ENCODE data around the gene HSD17B13. TPM values are rescaled to one million over a fixed set of nuclear protein-coding genes. Genes with fewer than 3 reads are reported as not detected.

HSD17B13 gene
- total RNA-seq (2016; rRNA removed; fragmentation: Illumina TruSeq; extraction: Trizol) (0.04 TPM in 1 of 2 replicates, not detected in the other), polyA plus RNA-seq (2011; rRNA removed) (0.15 and 0.27 TPM in 2 replicates), polyA minus RNA-seq (2011; rRNA and poly(A)+ RNA removed; ENCODE audit: low replicate concordance) (0.07 TPM in 1 of 2 replicates, not detected in the other), Bru-seq, nascent RNA (percentile 30 among the genes with signal in this experiment), BruChase-seq, experiment 1, labeled RNA remaining after a 6-hour chase (percentile 40 among the genes with signal in this experiment), BruChase-seq, experiment 2, labeled RNA remaining after a 2-hour chase (percentile 42 among the genes with signal in this experiment)
- not detected in 2 replicates for total RNA-seq (2016; cell fraction: cytosol; rRNA removed; fragmentation: Illumina TruSeq; extraction: Trizol; ENCODE audit: low read depth)
- 0.07 and 0.11 TPM in 2 replicates for total RNA-seq (2016; cell fraction: insoluble cytoplasmic fraction; rRNA removed; fragmentation: Illumina TruSeq; extraction: Trizol)
- not detected in 2 replicates for total RNA-seq (2016; cell fraction: membrane; rRNA removed; fragmentation: Illumina TruSeq; extraction: Trizol)
- total RNA-seq (2016; cell fraction: nucleus; rRNA removed; fragmentation: Illumina TruSeq; extraction: Trizol) = 0.16 and 0.34 TPM in 2 replicates
- polyA plus RNA-seq (2011; cell fraction: cytosol; rRNA removed) = 0.13 TPM in 2 replicates
- 0.32 and 0.40 TPM in 2 replicates for polyA plus RNA-seq (2011; cell fraction: nucleus; rRNA removed)
- polyA plus RNA-seq (2012) = 0.59 and 1.4 TPM in 2 replicates
- 0.06 TPM in 1 of 2 replicates, not detected in the other for polyA plus RNA-seq (2016; cell fraction: cytosol; fragmentation: Illumina TruSeq; extraction: Trizol; ENCODE audit: low read depth)
- polyA plus RNA-seq (2016; cell fraction: insoluble cytoplasmic fraction; fragmentation: Illumina TruSeq; extraction: Trizol; ENCODE audit: low read depth) = not detected in 2 replicates
- not detected in 2 replicates for polyA plus RNA-seq (2016; cell fraction: membrane; fragmentation: Illumina TruSeq; extraction: Trizol; ENCODE audit: low read depth)
- polyA plus RNA-seq (2016; cell fraction: nucleus; fragmentation: Illumina TruSeq; extraction: Trizol; ENCODE audit: insufficient read depth, low read depth) = 0.53 and 0.68 TPM in 2 replicates
- polyA minus RNA-seq (2011; cell fraction: cytosol; rRNA and poly(A)+ RNA removed) = not detected in 2 replicates
- 0.37 and 0.52 TPM in 2 replicates for polyA minus RNA-seq (2011; cell fraction: nucleus; rRNA and poly(A)+ RNA removed)
- long read RNA-seq, experiment 1 = 0 reads
- long read RNA-seq, experiment 2 = 0 reads

GRCh38 chr4:87322754-87323153 lies at the start of gene HSD17B13:
HSD17B13 (minus strand) TSS chr4:87322882; CDS start chr4:87322841, 41 bp downstream.
- H3K4me2 ChIP-seq (ENCODE audit: low read depth, low read length) = no peak within 1 kb of the TSS
- DNase-seq (ENCODE audit: low spot score) (no peak), FAIRE-seq (no peak), ATAC-seq (no peak)
- no peaks in the 10 kb centered on the region for H3K36me3 ChIP-seq (replicated peaks in 1 of 2; ENCODE audit: control insufficient read depth in 1 of 2, insufficient read depth in 2 of 2, low read length in 2 of 2)
- POLR2A ChIA-PET = no interaction called here
- no peak within 1 kb of the TSS for H2AFZ ChIP-seq (ENCODE audit: low read length)
- no peak within 1 kb of the TSS for H3K27ac ChIP-seq (ENCODE audit: extremely low read length, insufficient read depth, low read length)
- no peaks in the 10 kb centered on the region; a peak in 1 of 5 replicates for H3K27me3 ChIP-seq (ENCODE audit: control insufficient read depth in 1 of 2, insufficient read depth in 2 of 2, low read length in 2 of 2)
- H3K4me1 ChIP-seq (ENCODE audit: insufficient read depth, low read length) = no peaks in the 10 kb centered on the region
- in situ Hi-C loops (cut with HindIII; ENCODE audit: extremely low pct_ligation_motif_present, low pct_unique_long_range_greater_than_20kb) (no loop called here), intact Hi-C loops (cut with micrococcal nuclease; ENCODE audit: unreplicated experiment) (no loop called here)
- H3K9me3 ChIP-seq (ENCODE audit: low read length) = no peaks in the 10 kb centered on the region
- H3K79me2 ChIP-seq (ENCODE audit: insufficient read depth, low read length) = no peaks in the 10 kb centered on the region
- H3K9ac ChIP-seq (ENCODE audit: insufficient read depth, low read depth, low read length) = no peak within 1 kb of the TSS
- 29% methylated on average over 2 of the region's 2 CpGs for WGBS (ENCODE audit: low lambda C conversion rate)
- TF ChIP-seq ZNF251 (CRISPR knock-in tag; IDR thresholded peaks at IDR 0.05) (no peak), AKAP8 (CRISPR knock-in tag; IDR thresholded peaks at IDR 0.05) (no peak), KLF15 (CRISPR knock-in tag; IDR thresholded peaks at IDR 0.05; ENCODE audit: borderline replicate concordance) (no peak), ZFP1 (CRISPR knock-in tag; IDR thresholded peaks at IDR 0.05) (no peak), ZNF75D (CRISPR knock-in tag; IDR thresholded peaks at IDR 0.05; ENCODE audit: borderline replicate concordance) (no peak), THAP8 (CRISPR knock-in tag; IDR thresholded peaks at IDR 0.05; ENCODE audit: borderline replicate concordance) (no peak), ZNF501 (CRISPR knock-in tag; IDR thresholded peaks at IDR 0.05) (no peak), ZNF703 (CRISPR knock-in tag; IDR thresholded peaks at IDR 0.05; ENCODE audit: borderline replicate concordance) (no peak), HNRNPL (IDR thresholded peaks at IDR 0.05; ENCODE audit: low read depth, low read length) (no peak), PCBP1 (IDR thresholded peaks at IDR 0.05; ENCODE audit: borderline replicate concordance, low read depth, low read length) (no peak), HNF1B (CRISPR knock-in tag; IDR thresholded peaks at IDR 0.05) (no peak), ZNF878 (CRISPR knock-in tag; IDR thresholded peaks at IDR 0.05) (no peak), ZNF264 (CRISPR knock-in tag; IDR thresholded peaks at IDR 0.05) (no peak), ZNF883 (CRISPR knock-in tag; IDR thresholded peaks at IDR 0.05; ENCODE audit: not compliant biosample characterization) (no peak)
- TF ChIP-seq, protein P1, sequence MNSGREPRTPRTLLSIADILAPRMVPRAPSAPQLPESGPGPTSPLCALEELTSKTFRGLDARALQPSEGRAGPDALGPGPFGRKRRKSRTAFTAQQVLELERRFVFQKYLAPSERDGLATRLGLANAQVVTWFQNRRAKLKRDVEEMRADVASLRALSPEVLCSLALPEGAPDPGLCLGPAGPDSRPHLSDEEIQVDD (CRISPR knock-in tag; IDR thresholded peaks at IDR 0.05; ENCODE audit: borderline replicate concordance) = no peak
- H4K20me1 ChIP-seq (ENCODE audit: insufficient read depth, low read length) = no peaks in the 10 kb centered on the region
- BruUV-seq (replicated peaks) = no TSS peak
- CTCF ChIA-PET (ENCODE audit: low intra/inter-chr PET ratio, low total read pairs) = no interaction called here
- no peak within 1 kb of the TSS for H3K4me3 ChIP-seq (replicated peaks in 1 of 3; ENCODE audit: insufficient read depth in 1 of 3, low read depth in 2 of 3, low read length in 3 of 3)
